Activated CD8-positive, alpha-beta memory T cell treated with anti-CD3 and anti-CD28 coated beads, Interleukin-2, amount 50 U/mL, for 4 hours (primary cell): ENCODE results near the gene C1QTNF3.

Experiments
- DNase-seq: peaks from one replicate; pipeline ENCODE4 v3.0.0-alpha.2; 2020

C1QTNF3 gene

GRCh38 chr5:33985447-33985846 is 57.6 kb downstream of the C1QTNF3 start:
- DNase-seq: no peak

GRCh38 chr5:33984671-33985124 is 58.3 kb downstream of the C1QTNF3 start, which contains the start of gene SLC45A2:
Gene SLC45A2 (minus strand): TSS chr5:33984693. CDS start chr5:33984583, 110 bp downstream.
- DNase-seq: no peak

- no peak for DNase-seq
These were observed 58.8 kb downstream of the C1QTNF3 start for GRCh38 chr5:33984178-33984577.

- DNase-seq: no peak
These were observed 61.4 kb downstream of the C1QTNF3 start for GRCh38 chr5:33981408-33982162.

- no peak for DNase-seq
These were observed 63.0 kb downstream of the C1QTNF3 start for GRCh38 chr5:33980030-33980429.

- DNase-seq: no peak
These were observed 64.7 kb downstream of the C1QTNF3 start for GRCh38 chr5:33978306-33978705.

GRCh38 chr5:33976307-33976706 is 66.7 kb downstream of the C1QTNF3 start:
- no peak for DNase-seq

- DNase-seq: no peak
These were observed 67.2 kb downstream of the C1QTNF3 start for GRCh38 chr5:33975852-33976251.

GRCh38 chr5:33973271-33973670 is 69.7 kb downstream of the C1QTNF3 start:
- no peak for DNase-seq

GRCh38 chr5:33969572-33970452 is 73.2 kb downstream of the C1QTNF3 start:
- DNase-seq: no peak

- no peak for DNase-seq
These were observed 74.6 kb downstream of the C1QTNF3 start for GRCh38 chr5:33968211-33969005.
